ENCODE data around the gene MAML2. TPM values are rescaled to one million over a fixed set of nuclear protein-coding genes. Genes with fewer than 3 reads are reported as not detected.

The MAML2 gene
- total and polyA plus RNA-seq, 2 of the 13 experiments (the other 11 are each of a cell fraction or from before 2014, with no cell fraction given), result 2.3 to 25.9 TPM

- TF ChIP-seq YEATS4 (CRISPR knock-in tag; IDR thresholded peaks at IDR 0.05; ENCODE audit: borderline replicate concordance), result no peak
Measured at GRCh38 chr11:95926726-95927125, 416.3 kb downstream of the MAML2 start (continued).

MicroRNA genes within 50 kb of the gene (microRNA counts, 767-probe panel; counts per million panel counts)
- microRNA hsa-miR-1260b, result not detected

Small RNA genes within 50 kb of the gene (microRNA-seq; reads per million reads assigned to microRNA genes)
- 0.51 reads per million for gene MIR1260B

Small RNA genes within 50 kb of the gene (small RNA-seq; reads per million reads assigned to genes)
- gene MIR1260B (ENCODE audit: insufficient read depth in 2 of 3, insufficient read length in 3 of 3, low read depth in 2 of 3, low replicate concordance in 1 of 3), result 0 reads per million in 3 experiments

Other genes with a start within 250 kb of the MAML2 start
- gene CCDC82, start 46.7 kb upstream of the MAML2 start, total RNA-seq (2016; rRNA removed; fragmentation: Illumina TruSeq; extraction: Trizol), result 19.7 and 23.5 TPM in 2 replicates
- gene CCDC82, start 46.7 kb upstream of the MAML2 start, polyA plus RNA-seq (2011; rRNA removed), result 21.6 and 25.7 TPM in 2 replicates
- gene JRKL, start 46.8 kb upstream of the MAML2 start, total RNA-seq (2016; rRNA removed; fragmentation: Illumina TruSeq; extraction: Trizol), result 4.5 and 8.6 TPM in 2 replicates
- 2.6 and 3.2 TPM in 2 replicates for gene JRKL, start 46.8 kb upstream of the MAML2 start, polyA plus RNA-seq (2011; rRNA removed)